HEK293 (cell line): ENCODE data around the gene TPO.

Experiments used
- CTCF ChIA-PET: fragments of 350-600 bp; formaldehyde crosslinking; extraction: SDS; loops from one replicate; lab custom pipeline; 2021; ENCODE audit warnings: antibody characterized with exemption; lab: Yijun Ruan, JAX
- POLR2A ChIA-PET: fragments of 300-600 bp; formaldehyde crosslinking; extraction: SDS; loops from one replicate; lab custom pipeline; 2020; ENCODE audit warnings: antibody characterized with exemption, inconsistent platforms; lab: Yijun Ruan, JAX
- H3K27ac ChIP-seq: fragments of 200-500 bp; sonication (Bioruptor generic); 2 replicates; pipeline ENCODE4 v1.5.1; 2014; ENCODE audit warnings: low read depth, low read length, control low read depth, inconsistent platforms; ENCODE audit errors: extremely low read depth
- H3K36me3 ChIP-seq, 2 experiments: fragments of 200-500 bp in 1 of 2; sonication (Bioruptor generic) in 1 of 2; 1 replicate in 1 of 2; 2 replicates in 1 of 2; pipeline ENCODE4 v1.5.1; 2014 to 2017; ENCODE audit warnings: inconsistent platforms in 2 of 2, low read length in 2 of 2; ENCODE audit not compliant: control insufficient read depth in 2 of 2, insufficient read depth in 1 of 2
- H3K4me1 ChIP-seq: fragments of 200-500 bp; sonication (Bioruptor generic); 2 replicates; pipeline ENCODE4 v1.5.1; 2014; ENCODE audit warnings: mild to moderate bottlenecking, low read length, inconsistent platforms; ENCODE audit not compliant: control insufficient read depth, insufficient read depth
- H3K4me3 ChIP-seq: 2 replicates; pipeline ENCODE4 v1.5.1; 2011; ENCODE audit warnings: low read depth, mild to moderate bottlenecking, control low read depth, low read length, moderate library complexity
- H3K9me3 ChIP-seq: fragments of 200-500 bp; sonication (Bioruptor generic); 2 replicates; pipeline ENCODE4 v1.5.1; 2014; ENCODE audit warnings: low read depth, low read length, inconsistent platforms; ENCODE audit not compliant: control insufficient read depth, insufficient read depth
- BCL11B ChIP-seq: fragments of 450-650 bp; formaldehyde crosslinking; IDR thresholded peaks from 2 replicates; pipeline ENCODE4 v1.5.1; 2016; ENCODE audit warnings: low read depth, missing biosample characterization, missing genetic modification characterization
- HOXD13 ChIP-seq: sonication (generic); formaldehyde crosslinking; IDR thresholded peaks from 2 replicates; pipeline ENCODE4 v1.8.0; 2022; ENCODE audit warnings: missing genetic modification reagents, borderline replicate concordance
- PBX3 ChIP-seq: sonication (generic); formaldehyde crosslinking; IDR thresholded peaks from 2 replicates; pipeline ENCODE4 v1.8.1; 2022; ENCODE audit warnings: mild to moderate bottlenecking, moderate library complexity, missing genetic modification reagents
- SP2 ChIP-seq: fragments of 450-650 bp; formaldehyde crosslinking; IDR thresholded peaks from 2 replicates; pipeline ENCODE4 v1.5.1; 2016; ENCODE audit warnings: missing biosample characterization, missing genetic modification characterization
- ZBTB17 ChIP-seq: fragments of 450-650 bp; formaldehyde crosslinking; IDR thresholded peaks from 2 replicates; pipeline ENCODE4 v1.5.1; 2016; ENCODE audit warnings: missing biosample characterization, missing genetic modification characterization
- ZBTB7A ChIP-seq: fragments of 450-650 bp; formaldehyde crosslinking; IDR thresholded peaks from 2 replicates; pipeline ENCODE4 v1.5.1; 2016; ENCODE audit warnings: low read depth, missing biosample characterization, missing genetic modification characterization
- ZBTB8A ChIP-seq: fragments of 450-650 bp; formaldehyde crosslinking; IDR thresholded peaks from 2 replicates; pipeline ENCODE4 v1.5.1; 2016; ENCODE audit warnings: missing biosample characterization, missing genetic modification characterization
- ZNF18 ChIP-seq: fragments of 450-650 bp; formaldehyde crosslinking; IDR thresholded peaks from 2 replicates; pipeline ENCODE4 v1.5.1; 2016; ENCODE audit warnings: missing biosample characterization, missing genetic modification characterization
- ZNF2 ChIP-seq: fragments of 450-650 bp; formaldehyde crosslinking; IDR thresholded peaks from 2 replicates; pipeline ENCODE4 v1.5.1; 2016; ENCODE audit warnings: missing biosample characterization, missing genetic modification characterization
- ZNF202 ChIP-seq: fragments of 450-650 bp; formaldehyde crosslinking; IDR thresholded peaks from 2 replicates; pipeline ENCODE4 v1.5.1; 2016; ENCODE audit warnings: missing biosample characterization, missing genetic modification characterization, borderline replicate concordance
- ZNF223 ChIP-seq: fragments of 450-650 bp; formaldehyde crosslinking; IDR thresholded peaks from 2 replicates; pipeline ENCODE4 v1.5.1; 2016; ENCODE audit warnings: missing biosample characterization, missing genetic modification characterization
- ZNF248 ChIP-seq: fragments of 450-650 bp; formaldehyde crosslinking; IDR thresholded peaks from 2 replicates; pipeline ENCODE4 v1.5.1; 2017; ENCODE audit warnings: missing biosample characterization, missing genetic modification characterization
- ZNF280C ChIP-seq: fragments of 450-650 bp; formaldehyde crosslinking; IDR thresholded peaks from 2 replicates; pipeline ENCODE4 v1.5.1; 2016; ENCODE audit warnings: missing biosample characterization, missing genetic modification characterization
- ZNF560 ChIP-seq: fragments of 450-650 bp; formaldehyde crosslinking; IDR thresholded peaks from 2 replicates; pipeline ENCODE4 v1.5.1; 2017; ENCODE audit warnings: missing biosample characterization, missing genetic modification characterization, borderline replicate concordance
- ZNF645 ChIP-seq: fragments of 450-650 bp; formaldehyde crosslinking; IDR thresholded peaks from 2 replicates; pipeline ENCODE4; 2016; ENCODE audit warnings: missing biosample characterization, missing genetic modification characterization
- ZNF660 ChIP-seq: fragments of 450-650 bp; IDR thresholded peaks from 2 replicates; pipeline ENCODE4 v1.5.1; 2018; ENCODE audit warnings: missing biosample characterization, mild to moderate bottlenecking, missing genetic modification characterization
- ZNF701 ChIP-seq: fragments of 450-650 bp; formaldehyde crosslinking; IDR thresholded peaks from 2 replicates; pipeline ENCODE4 v1.5.1; 2016; ENCODE audit warnings: missing biosample characterization, missing genetic modification characterization
- ZNF747 ChIP-seq: fragments of 450-650 bp; formaldehyde crosslinking; IDR thresholded peaks from 2 replicates; pipeline ENCODE4 v1.5.1; 2016; ENCODE audit warnings: missing biosample characterization, missing genetic modification characterization
- ZNF791 ChIP-seq: fragments of 450-650 bp; formaldehyde crosslinking; IDR thresholded peaks from 2 replicates; pipeline ENCODE4 v1.5.1; 2016; ENCODE audit warnings: missing biosample characterization, missing genetic modification characterization
- TF ChIP-seq, protein P1 (sequence below): fragments of 450-650 bp; formaldehyde crosslinking; IDR thresholded peaks from 2 replicates; pipeline ENCODE4 v1.5.1; 2016; ENCODE audit warnings: missing biosample characterization, missing genetic modification characterization, low read depth
- TF ChIP-seq, protein P2 (sequence below): fragments of 450-650 bp; formaldehyde crosslinking; IDR thresholded peaks from 2 replicates; pipeline ENCODE4 v1.5.1; 2016; ENCODE audit warnings: missing biosample characterization, missing genetic modification characterization
- TF ChIP-seq, protein P3 (sequence below): fragments of 450-650 bp; formaldehyde crosslinking; IDR thresholded peaks from 2 replicates; pipeline ENCODE4 v1.5.1; 2016; ENCODE audit warnings: missing biosample characterization, missing genetic modification characterization, borderline replicate concordance

The TPO gene

DNA sequence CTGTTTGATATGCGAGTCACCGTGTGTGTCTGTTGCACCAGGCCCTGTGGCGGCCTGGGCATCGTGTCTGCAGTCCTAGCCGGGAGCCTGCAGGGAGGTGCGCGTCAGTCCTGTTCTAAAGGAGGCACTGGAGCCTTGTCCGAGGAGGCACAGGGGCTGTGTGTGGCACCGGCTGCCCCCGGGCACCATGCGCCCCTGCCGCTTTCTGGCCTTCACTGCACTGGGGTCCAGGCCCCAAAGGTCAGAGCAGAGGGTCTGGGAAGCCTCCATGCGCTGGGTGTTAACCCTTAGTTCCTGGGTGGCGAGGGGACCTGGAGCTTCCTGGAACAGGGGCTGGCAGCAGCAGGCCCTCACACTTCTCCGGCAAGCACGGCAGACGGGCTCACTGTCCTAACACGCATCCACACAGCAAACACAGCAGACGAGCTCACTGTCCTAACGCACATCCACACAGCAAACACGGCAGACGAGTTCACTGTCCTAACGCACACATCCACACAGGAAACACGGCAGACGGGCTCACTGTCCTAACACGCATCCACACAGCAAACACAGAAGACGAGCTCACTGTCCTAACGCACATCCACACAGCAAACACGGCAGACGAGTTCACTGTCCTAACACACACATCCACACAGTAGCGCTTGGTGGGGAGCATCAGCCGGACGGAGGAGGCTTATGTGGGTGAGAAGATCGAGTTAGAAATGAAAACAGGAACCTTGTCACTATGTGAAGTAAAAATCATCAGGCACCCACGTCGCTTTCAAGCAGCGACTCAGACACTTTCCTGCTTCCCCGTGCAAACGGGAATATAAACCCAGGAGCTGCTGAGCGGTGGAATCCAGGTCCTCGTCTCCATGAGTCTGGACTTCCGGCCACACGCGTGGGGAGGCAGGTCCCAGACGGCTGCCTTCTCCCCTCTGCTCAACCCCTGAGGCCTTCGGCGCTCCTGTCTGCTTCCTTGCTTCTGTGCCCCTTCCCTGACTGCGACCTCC lies 65.3 kb downstream of the TPO start:
- TF ChIP-seq ZBTB7A: no peak
- TF ChIP-seq, protein P1, sequence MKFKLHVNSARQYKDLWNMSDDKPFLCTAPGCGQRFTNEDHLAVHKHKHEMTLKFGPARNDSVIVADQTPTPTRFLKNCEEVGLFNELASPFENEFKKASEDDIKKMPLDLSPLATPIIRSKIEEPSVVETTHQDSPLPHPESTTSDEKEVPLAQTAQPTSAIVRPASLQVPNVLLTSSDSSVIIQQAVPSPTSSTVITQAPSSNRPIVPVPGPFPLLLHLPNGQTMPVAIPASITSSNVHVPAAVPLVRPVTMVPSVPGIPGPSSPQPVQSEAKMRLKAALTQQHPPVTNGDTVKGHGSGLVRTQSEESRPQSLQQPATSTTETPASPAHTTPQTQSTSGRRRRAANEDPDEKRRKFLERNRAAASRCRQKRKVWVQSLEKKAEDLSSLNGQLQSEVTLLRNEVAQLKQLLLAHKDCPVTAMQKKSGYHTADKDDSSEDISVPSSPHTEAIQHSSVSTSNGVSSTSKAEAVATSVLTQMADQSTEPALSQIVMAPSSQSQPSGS (tag by site-specific recombination): no peak
- TF ChIP-seq ZNF747: no peak
- TF ChIP-seq BCL11B: no peak
- no peak for TF ChIP-seq ZNF791
- no peak for TF ChIP-seq ZBTB8A (tag by site-specific recombination)
- no peak for TF ChIP-seq ZNF660 (tag by site-specific recombination)
- TF ChIP-seq PBX3 (CRISPR knock-in tag): no peak
- TF ChIP-seq, protein P2, sequence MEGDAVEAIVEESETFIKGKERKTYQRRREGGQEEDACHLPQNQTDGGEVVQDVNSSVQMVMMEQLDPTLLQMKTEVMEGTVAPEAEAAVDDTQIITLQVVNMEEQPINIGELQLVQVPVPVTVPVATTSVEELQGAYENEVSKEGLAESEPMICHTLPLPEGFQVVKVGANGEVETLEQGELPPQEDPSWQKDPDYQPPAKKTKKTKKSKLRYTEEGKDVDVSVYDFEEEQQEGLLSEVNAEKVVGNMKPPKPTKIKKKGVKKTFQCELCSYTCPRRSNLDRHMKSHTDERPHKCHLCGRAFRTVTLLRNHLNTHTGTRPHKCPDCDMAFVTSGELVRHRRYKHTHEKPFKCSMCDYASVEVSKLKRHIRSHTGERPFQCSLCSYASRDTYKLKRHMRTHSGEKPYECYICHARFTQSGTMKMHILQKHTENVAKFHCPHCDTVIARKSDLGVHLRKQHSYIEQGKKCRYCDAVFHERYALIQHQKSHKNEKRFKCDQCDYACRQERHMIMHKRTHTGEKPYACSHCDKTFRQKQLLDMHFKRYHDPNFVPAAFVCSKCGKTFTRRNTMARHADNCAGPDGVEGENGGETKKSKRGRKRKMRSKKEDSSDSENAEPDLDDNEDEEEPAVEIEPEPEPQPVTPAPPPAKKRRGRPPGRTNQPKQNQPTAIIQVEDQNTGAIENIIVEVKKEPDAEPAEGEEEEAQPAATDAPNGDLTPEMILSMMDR (tag by site-specific recombination): no peak
- no peak for TF ChIP-seq ZNF645 (tag by site-specific recombination)
- no peak for TF ChIP-seq ZNF701
- no peak for TF ChIP-seq ZNF248 (tag by site-specific recombination)
- no peak for TF ChIP-seq ZBTB17 (tag by site-specific recombination)
- TF ChIP-seq ZNF560 (tag by site-specific recombination): no peak
- no peak for TF ChIP-seq ZNF202
- no peak for TF ChIP-seq ZNF280C
- no peak for TF ChIP-seq SP2 (tag by site-specific recombination)
- ChIA-PET CTCF (interaction anchor here (0.7 kb wide), 1 partner anchor 45 kb away, joined by 4 read pairs; no protein-coding TSS in a partner anchor), POLR2A (no interaction called here)
- no peaks in the 10 kb centered on the region for H3K4me1 ChIP-seq
- no peaks in the 10 kb centered on the region for H3K9me3 ChIP-seq
- H3K36me3 ChIP-seq: no peaks in the 10 kb centered on the region
- no peak overlapping the region for H3K27ac ChIP-seq
- H3K4me3 ChIP-seq: no peak overlapping the region

DNA sequence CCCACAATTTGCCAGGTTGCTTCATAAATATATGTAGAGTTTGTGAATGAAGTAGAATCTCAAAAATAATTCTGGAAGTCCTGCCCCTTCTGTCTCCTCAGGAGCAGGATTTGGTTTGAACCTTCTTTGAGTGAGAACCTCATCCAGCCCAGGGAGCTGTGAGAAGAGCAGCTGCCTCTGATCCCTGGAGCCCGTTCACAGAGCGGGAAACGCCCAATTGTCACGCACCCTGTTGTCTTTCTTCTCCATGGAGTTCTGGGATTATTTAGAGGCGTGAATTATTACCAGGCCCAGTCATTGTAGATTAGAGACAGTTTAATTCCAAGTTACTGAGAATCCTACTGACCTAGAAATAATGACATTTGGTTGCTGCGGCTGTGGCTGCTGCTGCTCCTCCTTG lies 66.1 kb downstream of the TPO start:
- H3K4me3 ChIP-seq: no peak overlapping the region
- no peak overlapping the region for H3K27ac ChIP-seq
- ChIA-PET POLR2A (no interaction called here), CTCF (no interaction called here)
- H3K4me1 ChIP-seq: no peaks in the 10 kb centered on the region
- H3K36me3 ChIP-seq: no peaks in the 10 kb centered on the region
- H3K9me3 ChIP-seq: no peaks in the 10 kb centered on the region
- TF ChIP-seq ZNF223 (tag by site-specific recombination): no peak
- TF ChIP-seq, protein P3, sequence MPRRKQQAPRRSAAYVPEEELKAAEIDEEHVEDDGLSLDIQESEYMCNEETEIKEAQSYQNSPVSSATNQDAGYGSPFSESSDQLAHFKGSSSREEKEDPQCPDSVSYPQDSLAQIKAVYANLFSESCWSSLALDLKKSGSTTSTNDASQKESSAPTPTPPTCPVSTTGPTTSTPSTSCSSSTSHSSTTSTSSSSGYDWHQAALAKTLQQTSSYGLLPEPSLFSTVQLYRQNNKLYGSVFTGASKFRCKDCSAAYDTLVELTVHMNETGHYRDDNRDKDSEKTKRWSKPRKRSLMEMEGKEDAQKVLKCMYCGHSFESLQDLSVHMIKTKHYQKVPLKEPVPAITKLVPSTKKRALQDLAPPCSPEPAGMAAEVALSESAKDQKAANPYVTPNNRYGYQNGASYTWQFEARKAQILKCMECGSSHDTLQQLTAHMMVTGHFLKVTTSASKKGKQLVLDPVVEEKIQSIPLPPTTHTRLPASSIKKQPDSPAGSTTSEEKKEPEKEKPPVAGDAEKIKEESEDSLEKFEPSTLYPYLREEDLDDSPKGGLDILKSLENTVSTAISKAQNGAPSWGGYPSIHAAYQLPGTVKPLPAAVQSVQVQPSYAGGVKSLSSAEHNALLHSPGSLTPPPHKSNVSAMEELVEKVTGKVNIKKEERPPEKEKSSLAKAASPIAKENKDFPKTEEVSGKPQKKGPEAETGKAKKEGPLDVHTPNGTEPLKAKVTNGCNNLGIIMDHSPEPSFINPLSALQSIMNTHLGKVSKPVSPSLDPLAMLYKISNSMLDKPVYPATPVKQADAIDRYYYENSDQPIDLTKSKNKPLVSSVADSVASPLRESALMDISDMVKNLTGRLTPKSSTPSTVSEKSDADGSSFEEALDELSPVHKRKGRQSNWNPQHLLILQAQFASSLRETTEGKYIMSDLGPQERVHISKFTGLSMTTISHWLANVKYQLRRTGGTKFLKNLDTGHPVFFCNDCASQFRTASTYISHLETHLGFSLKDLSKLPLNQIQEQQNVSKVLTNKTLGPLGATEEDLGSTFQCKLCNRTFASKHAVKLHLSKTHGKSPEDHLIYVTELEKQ (tag by site-specific recombination): no peak
- no peak for TF ChIP-seq ZNF18 (tag by site-specific recombination)
- no peak for TF ChIP-seq ZNF2 (tag by site-specific recombination)
- no peak for TF ChIP-seq HOXD13 (CRISPR knock-in tag)
